H1 (cell line): ENCODE measurements around the gene ETV7. TPM values are rescaled to one million over a fixed set of nuclear protein-coding genes. Genes with fewer than 3 reads are reported as not detected.

Experiments
- CTCF ChIA-PET: fragments of 300-600 bp; sonication (Branson Sonifier 250); formaldehyde crosslinking; loops from one replicate; lab custom pipeline; 2021; ENCODE audit not compliant: partially characterized antibody; lab: Charles Lee
- POLR2A ChIA-PET: fragments of 300-600 bp; sonication (Branson Sonifier 250); formaldehyde crosslinking; loops from one replicate; lab custom pipeline; 2021; ENCODE audit warnings: inconsistent platforms; ENCODE audit not compliant: partially characterized antibody; lab: Charles Lee
- DNase-seq, 2 experiments: peaks; one replicate each; pipeline versions ENCODE4 v3.0.0 to v3.0.0-alpha.2; 2010 to 2022; ENCODE audit warnings: low spot score in 2 of 2, low read depth in 1 of 2, mixed read lengths in 1 of 2
- FAIRE-seq: peaks from 2 replicates; lab custom pipeline; 2011; peaks lifted over from hg19 to GRCh38; lab: Jason Lieb, UNC
- H2AFZ ChIP-seq: 2 replicates; pipeline ENCODE4 v1.8.1; 2012; ENCODE audit warnings: low read length, inconsistent platforms
- H2AK5ac ChIP-seq: 2 replicates; pipeline ENCODE4 v1.6.1; 2013; ENCODE audit warnings: low read depth, low read length
- H2BK120ac ChIP-seq: replicated peaks from 2 replicates; pipeline ENCODE3; 2013; ENCODE audit warnings: low read depth, low read length, inconsistent platforms
- H2BK12ac ChIP-seq: 2 replicates; pipeline ENCODE4 v1.6.1; 2013; ENCODE audit warnings: low read depth, low read length
- H2BK15ac ChIP-seq: 2 replicates; pipeline ENCODE4 v1.6.1; 2013; ENCODE audit warnings: low read length
- H2BK20ac ChIP-seq: 2 replicates; pipeline ENCODE4 v1.6.1; 2013; ENCODE audit warnings: low read length
- H2BK5ac ChIP-seq: 2 replicates; pipeline ENCODE4 v1.6.1; 2013; ENCODE audit warnings: low read depth, low read length
- H3K14ac ChIP-seq: 2 replicates; pipeline ENCODE4 v1.6.1; 2013; ENCODE audit warnings: inconsistent platforms; ENCODE audit not compliant: insufficient read length
- H3K18ac ChIP-seq: 2 replicates; pipeline ENCODE4 v1.6.1; 2013; ENCODE audit warnings: low read length; ENCODE audit errors: extremely low read depth
- H3K23ac ChIP-seq: 2 replicates; pipeline ENCODE4 v1.6.1; 2013; ENCODE audit warnings: inconsistent platforms; ENCODE audit not compliant: insufficient read length
- H3K23me2 ChIP-seq: 2 replicates; pipeline ENCODE4 v1.6.1; 2013; ENCODE audit warnings: low read depth, low read length
- H3K27ac ChIP-seq: 2 replicates; pipeline ENCODE4 v1.6.1; 2011; ENCODE audit warnings: low read depth, low read length, inconsistent platforms
- H3K27me3 ChIP-seq, 4 experiments: replicated peaks in 1 of 4; 1 replicate in 1 of 4; 2 replicates in 3 of 4; pipeline versions ENCODE4 v1.6.1 to v1.8.1; 2011 to 2013; ENCODE audit warnings: low read length in 3 of 4, mild to moderate bottlenecking in 3 of 4, inconsistent platforms in 2 of 4, mixed read lengths in 2 of 4, moderate library complexity in 1 of 4; ENCODE audit not compliant: control insufficient read depth in 3 of 4, insufficient read depth in 3 of 4; ENCODE audit errors: extremely low read depth in 1 of 4
- H3K36me3 ChIP-seq, 4 experiments: 2 replicates each; pipeline versions ENCODE4 v1.6.1 to v1.8.1; 2011 to 2013; ENCODE audit warnings: mild to moderate bottlenecking in 4 of 4, low read length in 3 of 4, moderate library complexity in 2 of 4, control low read depth in 1 of 4, inconsistent platforms in 1 of 4; ENCODE audit not compliant: insufficient read depth in 4 of 4, control insufficient read depth in 2 of 4
- H3K4ac ChIP-seq: replicated peaks from 2 replicates; pipeline ENCODE3; 2013; ENCODE audit warnings: low read length, low read depth, mixed read lengths, inconsistent platforms; ENCODE audit not compliant: insufficient read length
- H3K4me1 ChIP-seq, 4 experiments: replicated peaks in 1 of 4; 1 replicate in 1 of 4; 2 replicates in 3 of 4; pipeline versions ENCODE4 v1.6.1 to v1.8.1; 2011 to 2013; ENCODE audit warnings: low read length in 3 of 4, inconsistent platforms in 2 of 4, mixed read lengths in 1 of 4; ENCODE audit not compliant: insufficient read depth in 4 of 4, control insufficient read depth in 3 of 4
- H3K4me2 ChIP-seq, 2 experiments: 2 replicates each; pipeline versions ENCODE4 v1.6.1 to v1.8.1; 2011 to 2013; ENCODE audit warnings: low read depth in 2 of 2, low read length in 2 of 2, control low read depth in 1 of 2, inconsistent platforms in 1 of 2, mild to moderate bottlenecking in 1 of 2; ENCODE audit not compliant: insufficient read depth in 1 of 2
- H3K4me3 ChIP-seq, 4 experiments: fragments of 200-600, 300-600 bp in 1 of 4; sonication (generic), shearing (Covaris generic), sonication (Bioruptor Twin) in 1 of 4; 2 replicates each; pipeline versions ENCODE4 v1.5.1 to v1.8.1; 2011 to 2016; ENCODE audit warnings: low read length in 4 of 4, low read depth in 3 of 4, control low read depth in 2 of 4, inconsistent platforms in 2 of 4, mild to moderate bottlenecking in 2 of 4, mixed read lengths in 1 of 4, moderate library complexity in 1 of 4; ENCODE audit not compliant: insufficient read depth in 2 of 4; ENCODE audit errors: extremely low read depth in 1 of 4
- H3K56ac ChIP-seq: replicated peaks from 2 replicates; pipeline ENCODE3; 2013; ENCODE audit warnings: low read depth, mild to moderate bottlenecking, mixed read lengths, low read length, inconsistent platforms; ENCODE audit not compliant: insufficient read length
- H3K79me1 ChIP-seq: 2 replicates; pipeline ENCODE4 v1.6.1; 2013; ENCODE audit warnings: low read depth, low read length, control low read depth
- H3K79me2 ChIP-seq, 2 experiments: 2 replicates each; pipeline versions ENCODE4 v1.6.1 to v1.8.1; 2012 to 2013; ENCODE audit warnings: low read length in 2 of 2, mild to moderate bottlenecking in 2 of 2, inconsistent platforms in 1 of 2; ENCODE audit not compliant: insufficient read depth in 2 of 2, control insufficient read depth in 1 of 2
- H3K9ac ChIP-seq, 4 experiments: replicated peaks in 1 of 4; 1 replicate in 1 of 4; 2 replicates in 3 of 4; pipeline versions ENCODE4 v1.6.1 to v1.8.1; 2011 to 2013; ENCODE audit warnings: low read depth in 3 of 4, low read length in 3 of 4, control low read depth in 2 of 4, mild to moderate bottlenecking in 2 of 4, moderate library complexity in 2 of 4, inconsistent platforms in 1 of 4; ENCODE audit errors: extremely low read depth in 1 of 4
- H3K9me3 ChIP-seq, 2 experiments: 2 replicates each; pipeline versions ENCODE4 v1.6.1 to v1.8.1; 2012 to 2013; ENCODE audit warnings: mild to moderate bottlenecking in 2 of 2, moderate library complexity in 2 of 2, control low read depth in 1 of 2, inconsistent platforms in 1 of 2, low read depth in 1 of 2, low read length in 1 of 2, mixed read lengths in 1 of 2; ENCODE audit not compliant: insufficient read depth in 2 of 2
- H4K20me1 ChIP-seq, 2 experiments: replicated peaks in 1 of 2; 2 replicates each; pipeline versions ENCODE3 to v1.8.1; 2011 to 2013; ENCODE audit warnings: inconsistent platforms in 2 of 2, low read length in 2 of 2, mild to moderate bottlenecking in 1 of 2; ENCODE audit not compliant: insufficient read depth in 2 of 2, control insufficient read depth in 1 of 2
- H4K5ac ChIP-seq: 2 replicates; pipeline ENCODE4 v1.6.1; 2013; ENCODE audit warnings: low read length, low read depth, mixed read lengths, inconsistent platforms; ENCODE audit not compliant: insufficient read length
- H4K8ac ChIP-seq: 2 replicates; pipeline ENCODE4 v1.8.0; 2013; ENCODE audit warnings: mild to moderate bottlenecking, moderate library complexity, low read length, inconsistent platforms; ENCODE audit not compliant: insufficient read depth; ENCODE audit errors: extremely low read depth
- H4K91ac ChIP-seq: replicated peaks from 2 replicates; pipeline ENCODE3; 2013; ENCODE audit warnings: low read length, mixed read lengths, inconsistent platforms; ENCODE audit not compliant: insufficient read length
- ASH2L ChIP-seq: fragments of 200-600, 300-600 bp; sonication (generic); IDR thresholded peaks from one replicate; pipeline ENCODE4 v1.7.1; 2017; ENCODE audit warnings: low read length
- FOSL1 ChIP-seq: IDR thresholded peaks from 2 replicates; pipeline ENCODE4 v1.6.1; 2011; ENCODE audit warnings: mild to moderate bottlenecking, low read depth, low read length, moderate library complexity; ENCODE audit not compliant: insufficient read depth
- KDM4A ChIP-seq: IDR thresholded peaks from one replicate; pipeline ENCODE4 v1.7.1; 2012; ENCODE audit warnings: low read depth, mild to moderate bottlenecking, moderate library complexity, low read length, inconsistent platforms; ENCODE audit not compliant: severe bottlenecking
- MAFK ChIP-seq: IDR thresholded peaks from 2 replicates; pipeline ENCODE4 v1.6.1; 2012; ENCODE audit warnings: low read depth, mild to moderate bottlenecking, improper control_type of control experiment, low read length
- MAX ChIP-seq: IDR thresholded peaks from 2 replicates; pipeline ENCODE4 v1.6.1; 2012; ENCODE audit warnings: inconsistent platforms
- RAD21 ChIP-seq, 2 experiments: IDR thresholded peaks in 1 of 2; conservative IDR thresholded peaks in 1 of 2; 2 replicates each; pipeline ENCODE4 v1.6.1; 2011; ENCODE audit warnings: low read depth in 2 of 2, low read length in 2 of 2, improper control_type of control experiment in 1 of 2, inconsistent platforms in 1 of 2, mild to moderate bottlenecking in 1 of 2, moderate library complexity in 1 of 2
- SP1 ChIP-seq: IDR thresholded peaks from 2 replicates; pipeline ENCODE4 v1.6.1; 2011; ENCODE audit warnings: low read depth, low read length
- SP2 ChIP-seq: IDR thresholded peaks from 2 replicates; pipeline ENCODE4 v1.6.1; 2012; ENCODE audit warnings: mild to moderate bottlenecking, low read length, inconsistent platforms
- TAF7 ChIP-seq: optimal IDR thresholded peaks from 2 replicates; pipeline ENCODE3; 2011; ENCODE audit warnings: low read depth, mild to moderate bottlenecking, inconsistent platforms, low read length, moderate library complexity, borderline replicate concordance
- TBP ChIP-seq: IDR thresholded peaks from 2 replicates; pipeline ENCODE4 v1.6.1; 2011; ENCODE audit warnings: low read depth, low read length, improper control_type of control experiment
- WGBS, 2 experiments: shearing (Covaris generic) in 1 of 2; methylation state at CpG; one replicate each; pipeline versions ENCODE4 v1.1.6 to v1.1.7; 2013 to 2015; ENCODE audit warnings: low lambda C conversion rate in 2 of 2, mixed read lengths in 2 of 2, inconsistent platforms in 1 of 2, low coverage in 1 of 2, missing lambda C conversion rate in 1 of 2; ENCODE audit not compliant: insufficient replicate concordance in 2 of 2, insufficient coverage in 1 of 2, insufficient read length in 1 of 2; ENCODE audit errors: extremely low coverage in 1 of 2, missing lambda C conversion rate in 1 of 2; 5-methylcytosine and 5-hydroxymethylcytosine counted together
- polyA plus RNA-seq, 7 experiments: library from polyadenylated mRNA; depleted of rRNA in 3 of 7; stranded (reverse) in 5 of 7; unstranded in 2 of 7; fragments of >200 nt in 5 of 7; fragments of 200-250 nt in 2 of 7; gene quantifications; 1 replicate in 5 of 7; 2 replicates in 1 of 7; 4 replicates in 1 of 7; pipeline versions ENCODE4 v1.2.1 to v1.2.3, GENCODE V29; 2011 to 2013; ENCODE audit warnings: missing spikeins in 2 of 7, mixed read lengths in 2 of 7
- total RNA-seq: library from RNA; stranded (reverse); fragmentation: NEBNext Ultra II Directional; extraction: Animal tissue kit (Norgen Biotek cat#: 25700); gene quantifications from 2 replicates; pipeline ENCODE4 v1.2.1, GENCODE V29; 2021

Gene ETV7
- total and polyA plus RNA-seq, 2 of the 8 experiments (the other 6 are each of a cell fraction or from before 2014, with no cell fraction given), result 0.54 to 2.4 TPM

GRCh38 chr6:36386495-36387439 lies 702 bp downstream of the ETV7 start:
- H4K5ac ChIP-seq, result no peak overlapping the region
- no peaks in the 10 kb centered on the region for H4K20me1 ChIP-seq
- peak overlapping the region; percentile 60 for H3K4ac ChIP-seq
- peaks cover 12% of the 10 kb centered on the region for H3K23me2 ChIP-seq
- H3K27ac ChIP-seq, result no peak overlapping the region
- peak overlapping the region in 3 of 4 experiments; percentile 26 to 44 (median 41); a peak in 5 of 7 replicates for H3K9ac ChIP-seq
- H3K27me3 ChIP-seq, result peaks cover 11 to 40% (median 36%) of the 10 kb centered on the region in 4 experiments
- H2BK20ac ChIP-seq, result peak overlapping the region; percentile 86; the same call in 1 of the 2 replicates
- H3K9me3 ChIP-seq, result no peaks in the 10 kb centered on the region
- H2BK15ac ChIP-seq, result peak overlapping the region; percentile 81; the same call in 1 of the 2 replicates
- H3K36me3 ChIP-seq, result no peaks in the 10 kb centered on the region
- peak overlapping the region; percentile 92 for H2AFZ ChIP-seq
- POLR2A ChIA-PET, result interaction anchor here (0.6 to 1.5 kb wide), 5 partner anchors 14 to 280 kb away, joined by 3 to 6 read pairs (median 3); no protein-coding TSS in a partner anchor
- H3K4me2 ChIP-seq, result peak overlapping the region; percentile 94 to 99
- 0 out of 2 replicates have a peak overlapping the region, but pooled peaks have one; percentile 46 for H2BK12ac ChIP-seq
- H4K91ac ChIP-seq, result peak overlapping the region; percentile 22
- H2BK120ac ChIP-seq, result peak overlapping the region; percentile 79
- H3K23ac ChIP-seq, result no peak overlapping the region
- peaks cover 0 to 11% (median under 1%) of the 10 kb centered on the region in 4 experiments; a peak in 4 of 7 replicates for H3K4me1 ChIP-seq
- H3K79me1 ChIP-seq, result no peaks in the 10 kb centered on the region
- H3K4me3 ChIP-seq, result peak overlapping the region; percentile 43 to 68 (median 64)
- 13% methylated on average over 33 of the region's 33 CpGs; no CpG with 5 or more reads in 1 of the 2 experiments for WGBS, 2 experiments
- H3K79me2 ChIP-seq, result no peaks in the 10 kb centered on the region
- no peak overlapping the region for H3K56ac ChIP-seq
- peak overlapping the region; percentile 30; the same call in 1 of the 2 replicates for H2BK5ac ChIP-seq
- no peak overlapping the region for H3K14ac ChIP-seq
- CTCF ChIA-PET, result interaction anchor here (0.7 to 3.2 kb wide), 6 partner anchors 13 to 319 kb away, joined by 3 to 10 read pairs (median 3); no protein-coding TSS in a partner anchor
- H2AK5ac ChIP-seq, result no peak overlapping the region
- peak; percentile 21 to 65 for DNase-seq
- H4K8ac ChIP-seq, result peak overlapping the region; percentile 54; the same call in 1 of the 2 replicates
- no peak for FAIRE-seq
- peak overlapping the region; percentile 89 for H3K18ac ChIP-seq
- TF ChIP-seq SP2 (no peak), RAD21 (IDR thresholded peaks at IDR 0.05 in 1 of 2, conservative IDR thresholded peaks at IDR 0.05 in 1 of 2; ENCODE audit: low read depth in 2 of 2, low read length in 2 of 2) (no peak; a peak in 1 of 4 replicates), MAX (no peak; the same call in 1 of the 2 replicates), TAF7 (no peak), ASH2L (no peak), FOSL1 (no peak), TBP (peak; percentile 34; the same call in 1 of the 2 replicates), KDM4A (peak; percentile 49), SP1 (no peak), MAFK (no peak)
